GM06990 (cell line): ENCODE data around the gene LPP.
A peak's percentile ranks its signal among the peaks of the same experiment; 100 is the strongest.

Experiments
- DNase-seq: peaks from one replicate; pipeline ENCODE4 v3.0.0-alpha.2; 2011; ENCODE audit not compliant: insufficient read length; ENCODE audit errors: extremely low read depth
- H3K27me3 ChIP-seq: replicated peaks from 2 replicates; pipeline ENCODE4 v1.6.0; 2011; ENCODE audit warnings: low read length; ENCODE audit not compliant: control insufficient read depth, insufficient read depth
- H3K36me3 ChIP-seq: 2 replicates; pipeline ENCODE4 v1.5.1; 2011; ENCODE audit warnings: low read length; ENCODE audit not compliant: control insufficient read depth, insufficient read depth
- H3K4me3 ChIP-seq: replicated peaks from 2 replicates; pipeline ENCODE4 v1.5.1; 2011; ENCODE audit warnings: low read depth, mild to moderate bottlenecking, control low read depth, low read length
- CTCF ChIP-seq: IDR thresholded peaks from 2 replicates; pipeline ENCODE4 v1.5.1; 2011; ENCODE audit warnings: low read length, control low read depth, mild to moderate bottlenecking, inconsistent platforms; ENCODE audit not compliant: insufficient read depth, poor library complexity, severe bottlenecking

LPP gene

GRCh38 chr3:188196232-188196990, 42.5 kb downstream of the LPP start:
- Histone ChIP-seq H3K36me3 (no peaks in the 10 kb centered on the region), H3K27me3 (no peaks in the 10 kb centered on the region; the same call in 1 of the 2 replicates), H3K4me3 (no peak overlapping the region)
- no peak for TF ChIP-seq CTCF
- no peak for DNase-seq

GRCh38 chr3:188197388-188197847, 43.5 kb downstream of the LPP start:
- no peaks in the 10 kb centered on the region for H3K36me3 ChIP-seq
- no peak for TF ChIP-seq CTCF
- no peaks in the 10 kb centered on the region; the same call in 1 of the 2 replicates for H3K27me3 ChIP-seq
- DNase-seq, result peak; percentile 13
- H3K4me3 ChIP-seq, result no peak overlapping the region

GRCh38 chr3:188198001-188198400, 44.0 kb downstream of the LPP start:
- no peaks in the 10 kb centered on the region for H3K36me3 ChIP-seq
- DNase-seq, result no peak
- H3K27me3 ChIP-seq, result no peaks in the 10 kb centered on the region; the same call in 1 of the 2 replicates
- no peak overlapping the region for H3K4me3 ChIP-seq
- TF ChIP-seq CTCF, result no peak

GRCh38 chr3:188198760-188199327, 44.9 kb downstream of the LPP start:
- no peak for DNase-seq
- Histone ChIP-seq H3K4me3 (no peak overlapping the region), H3K27me3 (no peaks in the 10 kb centered on the region; the same call in 1 of the 2 replicates), H3K36me3 (no peaks in the 10 kb centered on the region)
- TF ChIP-seq CTCF, result no peak

- TF ChIP-seq CTCF, result no peak
- no peak overlapping the region for H3K4me3 ChIP-seq
- H3K27me3 ChIP-seq, result no peaks in the 10 kb centered on the region; the same call in 1 of the 2 replicates
- no peak for DNase-seq
- H3K36me3 ChIP-seq, result no peaks in the 10 kb centered on the region
Measured at GRCh38 chr3:188199386-188199785, 45.4 kb downstream of the LPP start.
